ENCODE results near the gene CRACR2B.

GRCh38 chr11:839875-840617, 12.3 kb downstream of the CRACR2B start:
- TF ChIP-seq CTCF (IDR thresholded peaks at IDR 0.05 in 2 of 3, conservative IDR thresholded peaks at IDR 0.05 in 1 of 3; ENCODE audit: control insufficient read depth in 2 of 3, extremely low read depth in 1 of 3, insufficient read depth in 1 of 3, low read depth in 3 of 3, low read length in 3 of 3) (peak in 2 of 3 experiments; percentile 28 to 33; a peak in 1 of 6 replicates), KDM1A (IDR thresholded peaks at IDR 0.05; ENCODE audit: borderline replicate concordance) (no peak), MAX (IDR thresholded peaks at IDR 0.05; ENCODE audit: low read depth, low read length) (no peak), USF2 (IDR thresholded peaks at IDR 0.05; ENCODE audit: borderline replicate concordance, low read depth, low read length) (no peak), EP300 (IDR thresholded peaks at IDR 0.05; ENCODE audit: borderline replicate concordance in 1 of 2, control insufficient read depth in 1 of 2, low read depth in 2 of 2, low read length in 2 of 2) (no peak), ATF2 (IDR thresholded peaks at IDR 0.05; ENCODE audit: low read length) (no peak), ATF7 (IDR thresholded peaks at IDR 0.05; ENCODE audit: low read depth) (no peak), ESRRA (IDR thresholded peaks at IDR 0.05; ENCODE audit: low read length) (no peak)
